PC-3 (cell line): Measurements from ENCODE around the gene NECAB2.

Source experiments
- EZH2 ChIP-seq: fragments of 300-600 bp; sonication (generic); IDR thresholded peaks from one replicate; pipeline ENCODE4 v1.6.1; 2017; ENCODE audit warnings: antibody characterized with exemption, mild to moderate bottlenecking, low read length; ENCODE audit not compliant: unreplicated experiment
- EZH2phosphoT487 ChIP-seq: fragments of 300-600 bp; sonication (generic); IDR thresholded peaks from 2 replicates; pipeline ENCODE4 v1.6.1; 2018; ENCODE audit warnings: mild to moderate bottlenecking, antibody characterized with exemption, low read length, borderline replicate concordance
- TF ChIP-seq, protein P1 (sequence below): fragments of 300-600 bp; sonication (generic); conservative IDR thresholded peaks from 2 replicates; pipeline ENCODE4 v1.5.1; 2017; ENCODE audit warnings: antibody characterized with exemption, low read depth, mild to moderate bottlenecking, low read length

DNA sequence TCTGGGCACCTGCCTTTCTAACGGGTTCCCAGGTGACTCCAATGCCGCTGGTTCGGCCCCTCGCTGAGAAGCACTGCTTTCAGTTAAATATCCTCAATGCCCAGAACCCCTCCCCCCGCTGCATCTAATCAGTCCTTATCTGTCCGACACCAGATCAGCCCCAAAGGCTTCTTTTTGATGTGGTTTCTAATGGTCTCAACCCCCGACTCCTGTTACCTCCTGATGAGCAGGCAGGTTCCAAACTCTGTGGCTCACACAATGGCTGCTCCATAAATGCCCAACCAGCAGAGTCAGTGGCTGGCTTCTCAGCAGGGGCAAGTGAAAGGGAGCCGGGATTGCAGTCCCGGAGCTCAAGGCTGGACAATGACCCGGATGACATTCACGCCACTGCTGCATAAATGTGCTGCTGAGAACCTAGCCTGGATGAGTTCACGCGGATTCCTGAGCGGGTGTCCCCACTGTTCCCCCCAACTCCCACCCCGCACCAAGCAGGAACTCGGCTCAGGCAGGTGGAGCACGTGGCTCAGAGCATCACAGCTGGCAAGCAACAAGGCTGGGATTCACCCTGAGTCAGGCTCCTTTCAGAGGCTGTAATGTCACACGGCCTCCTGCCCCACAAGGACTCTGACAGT, 75.6 kb downstream of the NECAB2 start:
- TF ChIP-seq, protein P1, sequence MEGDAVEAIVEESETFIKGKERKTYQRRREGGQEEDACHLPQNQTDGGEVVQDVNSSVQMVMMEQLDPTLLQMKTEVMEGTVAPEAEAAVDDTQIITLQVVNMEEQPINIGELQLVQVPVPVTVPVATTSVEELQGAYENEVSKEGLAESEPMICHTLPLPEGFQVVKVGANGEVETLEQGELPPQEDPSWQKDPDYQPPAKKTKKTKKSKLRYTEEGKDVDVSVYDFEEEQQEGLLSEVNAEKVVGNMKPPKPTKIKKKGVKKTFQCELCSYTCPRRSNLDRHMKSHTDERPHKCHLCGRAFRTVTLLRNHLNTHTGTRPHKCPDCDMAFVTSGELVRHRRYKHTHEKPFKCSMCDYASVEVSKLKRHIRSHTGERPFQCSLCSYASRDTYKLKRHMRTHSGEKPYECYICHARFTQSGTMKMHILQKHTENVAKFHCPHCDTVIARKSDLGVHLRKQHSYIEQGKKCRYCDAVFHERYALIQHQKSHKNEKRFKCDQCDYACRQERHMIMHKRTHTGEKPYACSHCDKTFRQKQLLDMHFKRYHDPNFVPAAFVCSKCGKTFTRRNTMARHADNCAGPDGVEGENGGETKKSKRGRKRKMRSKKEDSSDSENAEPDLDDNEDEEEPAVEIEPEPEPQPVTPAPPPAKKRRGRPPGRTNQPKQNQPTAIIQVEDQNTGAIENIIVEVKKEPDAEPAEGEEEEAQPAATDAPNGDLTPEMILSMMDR, result no peak
- TF ChIP-seq EZH2 (no peak), EZH2phosphoT487 (no peak)
